NCI-H526 (cell line): ENCODE results near the gene KREMEN1.

ENCODE experiments used
- DNase-seq, 2 experiments: peaks; one replicate each; lab custom pipeline; 2025; lab: John Stamatoyannopoulos, UW

KREMEN1 gene

GRCh38 chr22:29048822-29049654 lies 23.8 kb upstream of the KREMEN1 start:
- no peak for DNase-seq

GRCh38 chr22:29049655-29050263 lies 23.1 kb upstream of the KREMEN1 start:
- no peak for DNase-seq

- DNase-seq = no peak
Measured at GRCh38 chr22:29050457-29050856, 22.4 kb upstream of the KREMEN1 start.

- DNase-seq = no peak
Measured at GRCh38 chr22:29053048-29053702, 19.7 kb upstream of the KREMEN1 start.

- no peak for DNase-seq
Measured at GRCh38 chr22:29054251-29054767, 18.5 kb upstream of the KREMEN1 start.

- DNase-seq = no peak
Measured at GRCh38 chr22:29055192-29055830, 17.5 kb upstream of the KREMEN1 start.

- no peak for DNase-seq
Measured at GRCh38 chr22:29056472-29056871, 16.4 kb upstream of the KREMEN1 start.

- no peak for DNase-seq
Measured at GRCh38 chr22:29060251-29060869, 12.5 kb upstream of the KREMEN1 start.

GRCh38 chr22:29060931-29061330 lies 11.9 kb upstream of the KREMEN1 start:
- no peak for DNase-seq

GRCh38 chr22:29061773-29062172 lies 11.1 kb upstream of the KREMEN1 start, which contains the start of gene C22orf31:
Gene C22orf31 (minus strand): TSS chr22:29061831. CDS start chr22:29061792, 39 bp downstream.
- DNase-seq = no peak

GRCh38 chr22:29062286-29062821 lies 10.5 kb upstream of the KREMEN1 start:
- DNase-seq = no peak

- DNase-seq = no peak
Measured at GRCh38 chr22:29065468-29066190, 7.2 kb upstream of the KREMEN1 start.

GRCh38 chr22:29069463-29069862 lies 3.4 kb upstream of the KREMEN1 start:
- no peak for DNase-seq

- no peak for DNase-seq
Measured at GRCh38 chr22:29070490-29070889, 2.3 kb upstream of the KREMEN1 start.

GRCh38 chr22:29071261-29072045 lies 1.4 kb upstream of the KREMEN1 start:
- peak; percentile 20 to 80 for DNase-seq

GRCh38 chr22:29072193-29072978 lies 449 bp upstream of the KREMEN1 start:
- DNase-seq = peak; percentile 53 to 94

- peak in 1 of 2 experiments; percentile 41 for DNase-seq
Measured at GRCh38 chr22:29073618-29074275, 912 bp downstream of the KREMEN1 start.

- DNase-seq = peak in 1 of 2 experiments; percentile 11
Measured at GRCh38 chr22:29074276-29074772, 1.5 kb downstream of the KREMEN1 start.
